DOHH2 (cell line): Measurements from ENCODE around the gene SIGLEC7.

ENCODE experiments used
- H3F3A ChIP-seq: fragments of 200-600 bp; sonication (generic), shearing (Covaris generic); 2 replicates; pipeline ENCODE4 v1.6.0; 2016; ENCODE audit warnings: antibody characterized with exemption, mild to moderate bottlenecking; ENCODE audit not compliant: control insufficient read depth, insufficient read depth
- H3K27ac ChIP-seq: fragments of 200-600 bp; sonication (generic); 2 replicates; pipeline ENCODE4 v1.5.1; 2014; ENCODE audit warnings: low read depth, mild to moderate bottlenecking, low read length, moderate library complexity
- H3K27me3 ChIP-seq: fragments of 200-600 bp; sonication (generic); 2 replicates; pipeline ENCODE4 v1.6.1; 2014; ENCODE audit warnings: mild to moderate bottlenecking, low read length, mixed read lengths; ENCODE audit not compliant: control insufficient read depth
- H3K36me3 ChIP-seq: fragments of 200-600 bp; sonication (generic); 2 replicates; pipeline ENCODE4 v1.6.1; 2014; ENCODE audit warnings: mild to moderate bottlenecking, low read length, moderate library complexity, mixed read lengths; ENCODE audit not compliant: control insufficient read depth
- H3K4me1 ChIP-seq: fragments of 200-600 bp; sonication (generic); 2 replicates; pipeline ENCODE4 v1.6.1; 2014; ENCODE audit warnings: mild to moderate bottlenecking, low read length, mixed read lengths; ENCODE audit not compliant: control insufficient read depth
- H3K4me2 ChIP-seq: fragments of 200-600 bp; sonication (generic); 2 replicates; pipeline ENCODE4 v1.6.0; 2014; ENCODE audit warnings: mild to moderate bottlenecking, low read length, moderate library complexity
- H3K4me3 ChIP-seq: fragments of 200-600 bp; sonication (generic); 2 replicates; pipeline ENCODE4 v1.5.1; 2014; ENCODE audit warnings: mild to moderate bottlenecking, low read length, mixed read lengths
- H3K79me2 ChIP-seq: fragments of 200-600 bp; sonication (generic); 2 replicates; pipeline ENCODE4 v1.6.1; 2014; ENCODE audit warnings: mild to moderate bottlenecking, low read length, mixed read lengths; ENCODE audit not compliant: control insufficient read depth
- H3K9me2 ChIP-seq: fragments of 200-600 bp; sonication (generic); replicated peaks from 2 replicates; pipeline ENCODE4 v1.6.1; 2014; ENCODE audit warnings: mild to moderate bottlenecking, low read length, mixed read lengths; ENCODE audit not compliant: control insufficient read depth
- H3K9me3 ChIP-seq: fragments of 200-600 bp; sonication (generic); 2 replicates; pipeline ENCODE4 v1.6.1; 2014; ENCODE audit warnings: antibody characterized with exemption, low read length, mixed read lengths; ENCODE audit not compliant: control insufficient read depth, insufficient read depth
- H4K20me1 ChIP-seq: fragments of 200-600 bp; sonication (generic); 2 replicates; pipeline ENCODE4 v1.6.0; 2014; ENCODE audit warnings: low read depth, mild to moderate bottlenecking, antibody characterized with exemption, low read length, moderate library complexity; ENCODE audit not compliant: control insufficient read depth, insufficient read depth
- CTCF ChIP-seq: fragments of 200-600 bp; sonication (generic); IDR thresholded peaks from one replicate; pipeline ENCODE4 v1.5.1; 2014; ENCODE audit warnings: antibody characterized with exemption, mild to moderate bottlenecking, low read depth, low read length; ENCODE audit not compliant: poor library complexity, severe bottlenecking
- EZH2phosphoT487 ChIP-seq: fragments of 200-600 bp; sonication (generic); IDR thresholded peaks from 2 replicates; pipeline ENCODE4 v1.6.1; 2017; ENCODE audit warnings: borderline replicate concordance, mild to moderate bottlenecking, antibody characterized with exemption, low read length, moderate library complexity, mixed read lengths

The SIGLEC7 gene

GRCh38 chr19:51201712-51202111 is 59.6 kb downstream of the SIGLEC7 start:
- no peak overlapping the region for H3K27ac ChIP-seq
- H3K4me2 ChIP-seq, result no peak overlapping the region
- H3K4me3 ChIP-seq, result no peak overlapping the region
- H3K36me3 ChIP-seq, result no peaks in the 10 kb centered on the region
- no peaks in the 10 kb centered on the region for H3F3A ChIP-seq
- H3K9me2 ChIP-seq, result no peaks in the 10 kb centered on the region
- H3K9me3 ChIP-seq, result no peaks in the 10 kb centered on the region
- H3K27me3 ChIP-seq, result peaks cover 3% of the 10 kb centered on the region
- peaks cover 7% of the 10 kb centered on the region; the same call in 1 of the 2 replicates for H3K4me1 ChIP-seq
- H4K20me1 ChIP-seq, result no peaks in the 10 kb centered on the region
- TF ChIP-seq CTCF (no peak), EZH2phosphoT487 (no peak)
- no peaks in the 10 kb centered on the region for H3K79me2 ChIP-seq
